Colonic mucosa (tissue), 4 donors: Measurements from ENCODE around the gene CRTAC1. TPM values are rescaled to one million over a fixed set of nuclear protein-coding genes. Genes with fewer than 3 reads are reported as not detected.

Experiments used
- DNase-seq: peaks from one replicate; pipeline ENCODE4 v3.0.0-alpha.2; 2020
- H3K27ac ChIP-seq: fragments of 200-600 bp; one replicate; pipeline ENCODE4 v1.8.0; 2021
- H3K27me3 ChIP-seq: fragments of 200-600 bp; one replicate; pipeline ENCODE4 v1.8.0; 2021
- H3K36me3 ChIP-seq: fragments of 200-600 bp; one replicate; pipeline ENCODE4 v1.8.0; 2021
- H3K4me1 ChIP-seq: fragments of 200-600 bp; one replicate; pipeline ENCODE4 v1.8.0; 2021; ENCODE audit warnings: mild to moderate bottlenecking
- H3K4me3 ChIP-seq: fragments of 200-600 bp; one replicate; pipeline ENCODE4 v1.8.0; 2021
- H3K9ac ChIP-seq, 2 donors: one replicate each; pipeline ENCODE4 v1.7.0; 2013; ENCODE audit warnings: control low read depth in 2 of 2, low read depth in 2 of 2, low read length in 2 of 2
- H3K9me3 ChIP-seq: fragments of 200-600 bp; one replicate; pipeline ENCODE4 v1.8.0; 2021
- intact Hi-C: fragments of 100-400 bp; cut with DNase I; formaldehyde crosslinking; loops from one replicate; pipeline ENCODE4 v1.14.1; 2022
- total RNA-seq, 2 donors: library from RNA; stranded (reverse); fragmentation: NEBNext Ultra II Directional in 1 of 2; extraction: Animal tissue kit (Norgen Biotek cat#: 25700) in 1 of 2; gene quantifications; one replicate each; pipeline ENCODE4 v1.2.1, GENCODE V29; 2021
- TF ChIP-seq, protein P1 (sequence below): fragments of 200-600 bp; IDR thresholded peaks from one replicate; pipeline ENCODE4 v1.8.0; 2022; ENCODE audit warnings: antibody characterized with exemption, mild to moderate bottlenecking
- donor health status: healthy.
- donor health status: DM: no; HTN: no; CAD: no.
- donor health status: DM: no; HTN: no; CAD: no.

Gene CRTAC1
- total RNA-seq, 2 donors from 2014 or later: 0.17 to 1.4 TPM

- Histone ChIP-seq H3K4me1 (no peaks in the 10 kb centered on the region), H3K36me3 (no peaks in the 10 kb centered on the region), H3K4me3 (no peak overlapping the region), H3K9me3 (no peaks in the 10 kb centered on the region), H3K27ac (no peak overlapping the region), H3K27me3 (no peaks in the 10 kb centered on the region), H3K9ac (no peak overlapping the region)
- DNase-seq: no peak
- intact Hi-C loops: loop anchor here (2.0 to 10.0 kb wide), 2 partner anchors 125 to 245 kb away; no protein-coding TSS in a partner anchor
- TF ChIP-seq, protein P1, sequence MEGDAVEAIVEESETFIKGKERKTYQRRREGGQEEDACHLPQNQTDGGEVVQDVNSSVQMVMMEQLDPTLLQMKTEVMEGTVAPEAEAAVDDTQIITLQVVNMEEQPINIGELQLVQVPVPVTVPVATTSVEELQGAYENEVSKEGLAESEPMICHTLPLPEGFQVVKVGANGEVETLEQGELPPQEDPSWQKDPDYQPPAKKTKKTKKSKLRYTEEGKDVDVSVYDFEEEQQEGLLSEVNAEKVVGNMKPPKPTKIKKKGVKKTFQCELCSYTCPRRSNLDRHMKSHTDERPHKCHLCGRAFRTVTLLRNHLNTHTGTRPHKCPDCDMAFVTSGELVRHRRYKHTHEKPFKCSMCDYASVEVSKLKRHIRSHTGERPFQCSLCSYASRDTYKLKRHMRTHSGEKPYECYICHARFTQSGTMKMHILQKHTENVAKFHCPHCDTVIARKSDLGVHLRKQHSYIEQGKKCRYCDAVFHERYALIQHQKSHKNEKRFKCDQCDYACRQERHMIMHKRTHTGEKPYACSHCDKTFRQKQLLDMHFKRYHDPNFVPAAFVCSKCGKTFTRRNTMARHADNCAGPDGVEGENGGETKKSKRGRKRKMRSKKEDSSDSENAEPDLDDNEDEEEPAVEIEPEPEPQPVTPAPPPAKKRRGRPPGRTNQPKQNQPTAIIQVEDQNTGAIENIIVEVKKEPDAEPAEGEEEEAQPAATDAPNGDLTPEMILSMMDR: no peak
Observed at GRCh38 chr10:98039690-98040381, 9.4 kb upstream of the CRTAC1 start.

GRCh38 chr10:98038288-98038687 lies 7.9 kb upstream of the CRTAC1 start:
- no peak overlapping the region for H3K9ac ChIP-seq
- TF ChIP-seq, protein P1: no peak
- H3K4me1 ChIP-seq: no peaks in the 10 kb centered on the region
- no peaks in the 10 kb centered on the region for H3K27me3 ChIP-seq
- H3K9me3 ChIP-seq: no peaks in the 10 kb centered on the region
- H3K36me3 ChIP-seq: no peaks in the 10 kb centered on the region
- H3K4me3 ChIP-seq: no peak overlapping the region
- no peak overlapping the region for H3K27ac ChIP-seq
- DNase-seq: no peak
- intact Hi-C loops: no loop called here

GRCh38 chr10:98035599-98035998 lies 5.2 kb upstream of the CRTAC1 start:
- no peak overlapping the region for H3K9ac ChIP-seq
- peaks cover 10% of the 10 kb centered on the region for H3K27me3 ChIP-seq
- TF ChIP-seq, protein P1: no peak
- H3K4me1 ChIP-seq: no peaks in the 10 kb centered on the region
- H3K4me3 ChIP-seq: no peak overlapping the region
- H3K27ac ChIP-seq: no peak overlapping the region
- intact Hi-C loops: no loop called here
- H3K36me3 ChIP-seq: no peaks in the 10 kb centered on the region
- no peak for DNase-seq
- no peaks in the 10 kb centered on the region for H3K9me3 ChIP-seq

- intact Hi-C loops: no loop called here
- H3K36me3 ChIP-seq: no peaks in the 10 kb centered on the region
- H3K4me3 ChIP-seq: no peak overlapping the region
- DNase-seq: no peak
- H3K9me3 ChIP-seq: no peaks in the 10 kb centered on the region
- no peak overlapping the region for H3K27ac ChIP-seq
- H3K4me1 ChIP-seq: peaks cover 7% of the 10 kb centered on the region
- no peak overlapping the region for H3K9ac ChIP-seq
- TF ChIP-seq, protein P1: no peak
- H3K27me3 ChIP-seq: peaks cover 29% of the 10 kb centered on the region
Observed at GRCh38 chr10:98033515-98033914, 3.1 kb upstream of the CRTAC1 start.

GRCh38 chr10:98031440-98031839 lies 1.0 kb upstream of the CRTAC1 start:
- Histone ChIP-seq H3K27ac (no peak overlapping the region), H3K27me3 (peaks cover 35% of the 10 kb centered on the region), H3K4me3 (no peak overlapping the region), H3K4me1 (peaks cover 7% of the 10 kb centered on the region), H3K36me3 (no peaks in the 10 kb centered on the region), H3K9me3 (no peaks in the 10 kb centered on the region), H3K9ac (no peak overlapping the region)
- DNase-seq: no peak
- intact Hi-C loops: no loop called here
- TF ChIP-seq, protein P1: no peak
